Activated CD8-positive, alpha-beta memory T cell treated with anti-CD3 and anti-CD28 coated beads, Interleukin-2, amount 50 U/mL, for 1 hour (primary cell): ENCODE measurements around the gene CASP8AP2.
"Not testable (repeated sequence)": the region's sequence is repeated elsewhere in the genome, so short reads cannot be mapped to it uniquely, and the experiment has no call there.

Experiments used
- DNase-seq: peaks from one replicate; pipeline ENCODE4 v3.0.0-alpha.2; 2020; ENCODE audit errors: extremely low read depth

CASP8AP2 gene

DNA sequence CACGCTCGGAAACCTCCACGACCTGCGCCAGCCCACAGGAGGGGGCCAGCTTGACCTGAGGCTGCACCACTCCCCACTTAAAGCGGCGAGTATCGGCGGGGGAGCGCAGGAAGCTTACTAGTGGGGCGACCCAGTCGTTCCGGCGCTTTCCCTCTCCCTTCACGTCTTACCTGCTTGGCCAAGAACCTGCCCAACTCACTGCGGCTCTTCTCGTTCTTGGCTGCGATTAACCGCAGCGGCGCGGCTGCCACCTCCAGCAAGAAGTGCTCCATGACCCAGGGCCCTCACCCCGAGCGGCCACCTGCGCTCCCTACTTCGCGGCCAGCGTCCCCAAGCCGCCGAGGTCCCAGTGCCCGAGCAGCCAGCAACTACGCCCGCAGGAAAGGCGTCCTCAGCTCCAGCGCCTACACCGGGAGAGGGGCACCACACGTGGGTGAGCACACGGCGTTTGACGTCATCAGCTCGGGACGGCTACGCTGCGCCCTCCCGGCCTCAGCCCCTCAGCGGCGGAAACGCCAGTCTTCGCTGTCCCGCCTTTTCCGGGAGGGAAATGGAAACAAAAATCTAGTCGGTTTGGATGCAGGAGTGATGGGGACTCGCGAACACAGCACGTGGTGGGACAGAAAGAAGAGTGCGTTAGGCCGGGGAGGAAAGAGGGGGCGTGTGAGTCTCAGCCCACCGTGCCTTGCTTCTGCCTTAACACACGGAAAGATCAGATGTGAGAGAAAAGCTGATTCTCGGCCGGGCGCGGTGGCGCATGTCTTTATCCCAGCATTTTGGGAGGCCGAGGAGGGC lies 10.1 kb upstream of the CASP8AP2 start, which contains the start of gene MDN1:
Gene MDN1 (minus strand): TSS at position 459 of the 795 bp plus-strand sequence. CDS start 187 bp downstream, at position 272.
- peak; percentile 69 for DNase-seq

DNA sequence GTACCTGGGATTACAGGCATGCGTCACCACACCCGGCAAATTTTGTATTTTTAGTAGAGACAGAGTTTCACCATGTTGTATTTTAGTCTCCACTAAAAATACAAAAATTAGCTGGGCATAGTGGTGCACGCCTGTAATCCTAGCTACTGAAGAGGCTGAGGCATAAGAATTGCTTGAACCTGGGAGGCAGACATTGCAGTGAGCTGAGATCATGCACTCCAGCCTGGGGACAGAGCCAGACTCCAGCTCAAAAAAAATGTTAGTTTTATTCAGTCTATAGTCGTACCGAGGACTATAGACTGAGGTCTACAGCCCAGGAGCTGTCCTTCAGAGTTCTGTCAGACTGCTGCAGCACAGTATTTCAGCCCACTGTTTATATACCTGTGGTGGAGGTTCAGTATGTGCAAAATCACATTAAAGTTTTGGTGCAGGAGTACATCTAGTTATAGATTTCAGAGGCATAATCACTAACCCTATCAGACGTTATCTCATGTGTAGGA lies 3.6 kb upstream of the CASP8AP2 start:
- DNase-seq: no peak

DNA sequence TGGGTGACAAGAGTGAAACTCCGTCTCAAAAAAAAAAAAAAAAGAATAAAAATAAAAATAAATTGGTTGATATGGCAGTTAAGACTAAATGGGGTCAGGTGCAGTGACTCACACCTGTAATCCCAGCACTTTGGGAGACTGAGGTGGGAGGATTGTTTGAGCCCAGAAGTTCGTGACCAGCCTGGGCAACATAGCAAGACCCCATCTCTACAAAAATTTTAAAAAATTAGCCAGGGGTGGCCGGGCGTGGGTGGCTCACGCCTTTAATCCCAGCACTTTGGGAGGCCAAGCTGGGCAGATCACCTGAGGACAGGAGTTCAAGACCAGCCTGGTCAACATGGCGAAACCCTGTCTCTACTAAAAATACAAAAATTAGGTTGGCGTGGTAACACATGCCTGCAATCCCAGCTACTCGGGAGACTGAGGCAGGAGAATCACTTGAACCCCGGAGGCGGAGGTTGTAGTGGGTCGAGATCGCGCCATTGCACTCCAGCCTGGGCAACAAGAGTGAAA lies 1.1 kb upstream of the CASP8AP2 start:
- DNase-seq: not testable (repeated sequence)

DNA sequence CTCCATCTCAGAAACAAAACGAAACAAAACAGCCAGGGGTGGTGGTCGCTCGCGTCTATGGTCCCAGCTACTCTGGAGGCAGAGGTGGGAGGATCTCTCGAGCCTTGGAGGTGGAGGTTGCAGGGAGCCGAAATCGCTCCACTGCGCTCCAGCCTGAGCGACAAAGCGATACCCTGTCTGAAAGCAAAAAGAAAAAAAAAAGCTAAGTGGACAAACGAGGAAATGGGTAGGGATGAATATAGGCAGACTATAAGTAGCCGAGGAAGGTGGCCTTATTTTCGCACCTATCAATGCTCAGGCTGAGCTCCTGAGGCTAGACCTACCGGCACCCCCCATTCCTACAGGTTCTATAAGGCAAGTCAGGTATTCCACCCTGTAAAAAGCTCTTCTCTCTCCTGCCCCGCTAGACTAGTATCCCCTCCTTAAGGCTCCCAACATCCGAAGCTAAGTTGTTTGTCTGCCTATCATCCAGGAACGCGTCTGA lies 650 bp upstream of the CASP8AP2 start:
- DNase-seq: no peak

DNA sequence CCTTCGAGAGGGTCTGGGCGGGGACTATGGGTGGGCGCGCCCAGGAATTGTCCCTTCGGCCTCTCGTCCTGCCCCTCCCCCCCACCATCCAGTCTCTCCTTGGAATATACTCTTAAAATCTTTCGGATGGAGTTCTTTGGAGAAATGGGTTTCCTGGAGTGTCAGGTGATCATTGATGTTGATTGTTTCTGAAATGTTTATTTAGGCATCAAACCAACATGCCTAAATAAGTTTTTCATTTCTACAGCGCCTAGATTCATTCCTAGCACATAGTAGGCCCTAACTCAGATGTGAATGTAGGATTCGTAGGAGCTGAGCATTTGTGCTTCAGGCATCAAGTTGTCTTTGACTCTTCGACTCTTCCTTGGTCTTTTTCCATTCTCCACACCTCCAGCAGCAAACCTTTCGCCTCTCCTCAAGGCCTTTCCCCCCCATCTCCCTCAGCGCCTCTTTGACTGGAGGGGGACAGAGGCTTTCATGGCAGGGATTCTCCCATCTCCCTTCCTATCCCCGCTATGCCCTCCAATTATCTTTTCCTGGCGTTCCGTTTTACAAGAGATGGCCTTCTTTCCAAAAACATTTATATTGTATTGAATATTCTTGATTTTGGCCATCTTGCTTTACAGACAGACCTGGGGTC lies 610 bp downstream of the CASP8AP2 start:
- no peak for DNase-seq

DNA sequence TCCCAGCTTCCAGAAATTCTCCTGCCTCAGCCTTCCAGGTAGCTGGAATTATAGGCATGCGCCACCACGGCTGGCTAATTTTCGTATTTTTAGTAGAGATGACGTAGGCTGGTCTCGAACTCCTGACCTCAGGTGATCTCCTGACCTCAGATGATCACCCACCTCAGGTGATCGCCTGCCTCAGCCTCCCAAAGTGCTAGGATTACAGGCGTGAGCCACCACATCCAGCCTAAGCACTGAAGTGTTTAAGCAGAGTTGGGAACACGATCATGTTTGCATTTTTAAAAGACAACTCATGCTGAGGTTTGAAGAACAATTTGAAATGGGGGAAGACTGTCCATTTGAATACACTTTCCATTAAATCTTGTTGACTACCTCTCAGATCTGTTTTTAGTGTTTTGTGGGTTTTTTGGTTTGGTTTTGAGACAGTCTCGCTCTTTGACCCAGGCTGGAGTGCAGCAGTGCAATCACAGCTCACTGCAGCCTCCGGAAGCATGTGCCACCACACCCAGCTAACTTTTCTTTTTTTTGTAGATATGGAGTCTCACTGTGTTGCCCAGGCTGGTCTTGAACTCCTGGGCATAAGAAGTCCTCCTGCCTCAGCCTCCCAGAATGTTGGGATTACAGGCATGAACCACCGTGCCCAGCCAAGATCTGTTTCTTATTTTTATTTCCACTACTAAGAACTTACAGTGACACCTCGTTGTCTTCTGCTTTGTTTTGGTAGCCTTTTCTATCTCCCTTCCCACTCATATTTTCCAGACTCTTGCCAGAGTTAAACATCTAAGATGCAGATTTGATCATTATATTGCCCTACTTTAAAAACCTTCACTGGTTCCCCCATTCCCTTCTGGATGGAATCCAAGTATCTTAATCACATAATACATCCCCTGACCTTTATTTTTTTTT lies 5.5 kb downstream of the CASP8AP2 start:
- DNase-seq: no peak

DNA sequence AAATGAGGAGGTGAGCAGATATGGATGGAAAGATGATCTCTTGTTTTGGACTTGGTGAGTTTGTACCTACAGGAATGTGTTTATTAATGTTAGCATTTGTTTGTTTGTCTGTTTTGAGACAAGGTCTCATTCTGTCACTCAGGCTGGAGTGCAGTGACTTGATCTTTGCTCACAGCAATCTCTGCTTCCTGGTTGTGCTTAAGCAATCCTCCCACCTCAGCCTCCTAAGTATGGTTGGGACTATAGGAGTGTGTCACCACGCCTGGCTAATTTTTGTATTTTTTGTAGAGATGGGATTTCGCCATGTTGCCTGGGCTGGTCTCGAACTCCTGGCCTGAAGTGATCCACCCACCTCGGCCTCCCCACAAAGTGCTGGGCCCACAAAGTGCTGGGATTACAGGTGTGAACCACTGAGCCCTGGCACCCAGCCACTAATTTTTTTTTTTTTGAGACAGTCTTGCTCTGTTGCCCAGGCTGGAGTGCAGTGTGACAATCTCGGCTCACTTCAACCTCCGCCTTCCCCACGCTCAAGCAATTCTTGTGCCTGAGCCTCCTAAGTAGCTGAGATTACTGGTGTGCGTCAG lies 7.1 kb downstream of the CASP8AP2 start:
- no peak for DNase-seq

DNA sequence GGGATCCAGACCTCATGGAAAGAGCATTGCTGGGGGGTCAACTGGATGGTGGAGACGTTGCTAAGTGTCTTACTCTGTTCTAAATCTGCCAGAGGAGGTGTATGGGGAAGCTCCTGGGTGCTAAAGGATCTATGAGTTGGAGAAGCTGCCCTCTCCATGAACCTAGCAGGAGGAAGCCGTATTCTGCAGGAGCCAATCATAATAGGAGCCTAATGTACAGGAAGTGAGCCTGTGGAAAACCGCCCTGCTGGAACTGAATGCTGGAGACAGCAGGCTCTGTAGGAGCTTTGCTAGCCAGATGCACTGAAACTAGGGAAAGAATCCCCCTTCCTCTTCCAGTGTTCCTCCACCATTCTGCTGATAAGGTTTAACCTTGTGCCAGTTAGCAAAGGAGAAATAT lies 10.9 kb downstream of the CASP8AP2 start:
- DNase-seq: no peak

DNA sequence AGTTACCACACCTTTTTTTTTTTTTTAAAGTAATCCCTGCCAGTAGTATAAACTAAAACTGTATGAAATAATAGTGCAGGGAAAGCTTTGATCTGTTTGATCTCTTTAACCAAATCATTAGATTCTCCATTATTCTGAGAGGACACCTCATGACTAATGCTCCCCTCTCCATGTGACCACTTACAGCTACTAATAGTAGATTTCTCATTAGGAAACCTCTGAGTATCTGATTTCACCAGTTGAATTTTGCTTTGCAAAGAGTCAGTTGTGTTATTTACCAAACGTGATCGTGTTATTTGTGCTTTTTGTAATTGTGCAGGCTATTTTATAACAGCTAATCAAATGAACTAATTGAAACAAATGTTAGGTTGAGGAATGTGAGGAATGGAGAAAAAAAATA lies 12.5 kb downstream of the CASP8AP2 start:
- DNase-seq: no peak

DNA sequence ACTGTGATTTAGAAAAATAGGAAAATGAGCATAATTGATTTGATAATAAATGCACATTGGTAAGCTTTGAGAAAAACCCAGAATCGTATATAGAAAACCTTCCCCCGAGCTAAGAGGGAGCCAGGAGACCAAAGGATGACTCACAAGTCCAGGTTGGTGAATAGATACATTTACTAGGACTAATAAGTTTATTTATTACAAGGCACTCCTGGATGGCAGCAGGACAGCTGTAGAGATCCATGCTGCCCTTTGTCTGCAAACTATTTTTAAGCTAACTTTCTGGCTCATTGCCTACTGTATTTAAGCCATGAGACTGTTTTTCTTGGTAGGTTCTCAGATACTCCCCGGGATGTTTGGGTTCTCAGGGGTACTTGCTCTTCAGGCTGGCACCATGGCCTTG lies 13.4 kb downstream of the CASP8AP2 start:
- DNase-seq: no peak

DNA sequence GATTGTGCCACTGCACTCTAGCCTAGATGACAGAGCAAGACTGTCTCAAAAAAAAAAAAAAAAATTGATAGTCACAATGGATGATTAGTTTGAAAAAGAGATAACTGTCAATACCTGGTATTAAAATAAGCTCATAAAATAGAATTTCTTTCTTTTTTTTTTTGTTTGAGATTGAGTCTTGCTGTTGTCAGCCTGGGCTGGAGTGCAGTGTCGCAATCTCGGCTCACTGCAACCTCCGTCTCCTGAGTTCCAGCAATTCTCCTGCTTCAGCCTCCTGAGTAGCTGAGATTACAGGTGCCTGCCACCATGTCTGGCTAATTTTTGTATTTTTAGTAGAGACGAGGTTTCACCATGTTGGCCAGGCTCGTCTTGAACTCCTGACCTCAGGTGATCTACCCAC lies 17.8 kb downstream of the CASP8AP2 start:
- not testable (repeated sequence) for DNase-seq

DNA sequence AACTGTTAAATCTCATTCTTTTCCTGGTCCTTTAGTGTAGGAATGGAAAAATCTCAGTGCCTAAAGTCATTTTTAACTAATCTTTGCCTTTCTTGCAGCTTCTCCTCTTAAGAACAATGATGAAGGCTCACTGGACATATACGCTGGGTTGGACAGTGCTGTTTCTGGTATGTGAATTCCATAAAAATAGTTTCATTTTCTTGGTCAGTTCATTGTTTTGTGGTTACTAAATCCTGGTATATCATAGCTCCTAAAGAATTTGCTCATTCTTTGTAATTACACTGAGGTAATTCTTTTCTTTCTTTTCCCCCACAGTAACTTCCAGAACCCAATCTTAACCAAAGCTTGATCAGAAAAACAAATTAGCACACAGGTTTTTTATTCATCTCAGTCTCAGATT lies 23.4 kb downstream of the CASP8AP2 start:
- DNase-seq: no peak

DNA sequence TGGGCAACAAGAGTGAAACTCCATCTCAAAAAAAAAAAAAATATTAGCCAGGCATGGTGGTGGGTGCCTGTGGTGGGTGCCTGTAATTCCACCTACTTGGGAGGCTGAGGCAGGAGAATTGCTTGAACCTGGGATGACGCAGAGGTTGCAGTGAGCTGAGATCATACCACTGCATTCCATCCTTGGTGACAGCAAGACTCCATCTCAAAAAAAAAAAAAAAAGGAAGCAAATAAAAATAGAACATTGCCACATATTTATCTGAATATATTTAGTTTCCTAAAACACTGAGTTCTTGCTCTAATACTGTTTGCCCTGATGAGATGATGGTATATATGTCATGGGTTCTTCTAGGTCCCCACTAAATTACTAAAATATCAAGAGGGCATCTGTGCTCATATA lies 28.4 kb downstream of the CASP8AP2 start:
- no peak for DNase-seq

DNA sequence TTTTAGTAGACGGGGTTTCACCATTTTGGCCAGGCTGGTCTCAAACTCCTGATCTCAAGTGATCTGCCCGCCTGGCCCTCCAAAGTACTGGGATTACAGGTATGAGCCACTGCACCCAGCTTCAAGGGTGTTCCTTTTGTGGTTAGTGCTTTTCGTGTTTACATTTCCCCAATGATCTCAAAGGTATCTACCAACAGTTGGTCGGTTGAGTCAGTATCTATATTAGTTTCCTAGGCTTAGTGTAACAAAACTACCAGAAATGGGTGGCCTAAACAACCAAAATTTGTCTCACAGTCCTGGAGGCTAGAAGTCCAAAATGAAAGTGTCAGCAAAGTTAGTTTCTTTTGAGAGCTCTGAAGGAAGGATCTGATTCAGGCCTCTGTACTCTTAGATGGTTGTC lies 30.1 kb downstream of the CASP8AP2 start:
- no peak for DNase-seq

DNA sequence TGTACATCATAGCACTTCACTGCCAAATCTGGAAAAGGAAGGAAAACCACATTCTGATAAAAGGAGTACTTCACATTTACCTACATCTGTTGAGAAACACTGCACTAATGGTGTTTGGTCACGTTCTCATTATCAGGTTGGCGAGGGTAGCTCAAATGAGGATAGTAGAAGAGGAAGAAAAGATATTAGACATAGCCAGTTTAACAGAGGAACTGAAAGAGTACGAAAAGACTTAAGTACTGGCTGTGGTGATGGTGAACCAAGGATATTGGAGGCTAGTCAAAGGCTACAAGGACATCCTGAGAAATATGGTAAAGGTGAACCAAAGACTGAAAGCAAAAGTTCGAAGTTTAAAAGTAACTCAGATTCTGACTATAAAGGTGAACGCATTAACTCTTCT lies 32.6 kb downstream of the CASP8AP2 start:
- DNase-seq: no peak

DNA sequence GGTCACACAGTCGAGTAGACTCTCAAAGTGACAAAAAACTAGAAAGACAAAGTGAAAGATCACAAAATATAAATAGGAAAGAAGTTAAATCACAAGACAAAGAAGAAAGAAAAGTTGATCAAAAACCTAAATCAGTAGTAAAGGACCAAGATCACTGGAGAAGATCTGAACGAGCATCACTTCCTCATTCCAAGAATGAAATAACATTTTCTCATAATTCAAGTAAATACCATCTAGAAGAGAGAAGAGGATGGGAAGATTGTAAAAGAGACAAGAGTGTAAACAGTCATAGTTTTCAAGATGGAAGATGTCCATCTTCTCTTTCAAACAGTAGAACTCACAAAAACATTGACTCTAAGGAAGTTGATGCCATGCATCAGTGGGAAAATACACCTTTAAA lies 33.0 kb downstream of the CASP8AP2 start:
- no peak for DNase-seq

DNA sequence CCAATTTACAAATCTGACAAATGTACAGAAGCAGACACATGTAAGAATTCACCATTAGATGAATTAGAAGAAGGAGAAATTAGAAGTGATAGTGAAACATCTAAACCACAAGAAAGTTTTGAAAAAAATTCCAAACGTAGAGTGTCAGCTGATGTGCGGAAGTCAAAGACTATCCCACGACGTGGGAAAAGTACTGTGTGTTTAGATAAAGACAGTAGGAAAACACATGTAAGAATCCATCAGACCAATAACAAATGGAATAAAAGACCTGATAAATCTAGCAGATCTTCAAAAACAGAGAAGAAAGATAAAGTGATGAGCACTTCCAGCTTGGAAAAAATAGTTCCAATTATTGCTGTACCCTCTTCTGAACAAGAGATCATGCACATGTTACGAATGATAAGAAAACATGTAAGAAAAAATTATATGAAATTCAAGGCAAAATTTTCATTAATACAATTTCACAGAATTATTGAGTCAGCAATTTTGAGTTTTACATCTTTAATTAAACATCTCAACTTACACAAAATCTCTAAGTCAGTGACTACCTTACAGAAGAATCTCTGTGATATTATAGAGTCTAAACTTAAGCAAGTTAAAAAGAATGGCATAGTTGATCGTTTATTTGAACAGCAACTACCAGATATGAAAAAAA lies 36.5 kb downstream of the CASP8AP2 start:
- no peak for DNase-seq

DNA sequence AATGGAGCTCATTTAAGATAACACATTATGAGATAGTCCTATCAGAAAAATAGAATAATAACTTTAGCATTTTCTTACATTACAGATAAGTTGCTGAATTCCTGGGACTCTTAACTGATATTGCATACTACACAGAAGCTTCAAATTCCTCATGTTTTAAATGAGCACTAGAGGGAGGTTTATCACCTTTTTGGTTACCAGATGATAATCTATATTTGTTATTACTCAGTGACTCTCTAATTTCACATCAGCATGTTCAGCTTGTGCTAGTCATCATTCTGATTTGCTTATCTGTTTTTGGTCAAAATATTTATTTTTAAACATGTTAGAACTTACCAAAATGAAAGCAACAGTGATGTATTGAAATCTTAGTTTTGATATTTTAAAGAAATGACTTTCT lies 44.0 kb downstream of the CASP8AP2 start:
- no peak for DNase-seq

DNA sequence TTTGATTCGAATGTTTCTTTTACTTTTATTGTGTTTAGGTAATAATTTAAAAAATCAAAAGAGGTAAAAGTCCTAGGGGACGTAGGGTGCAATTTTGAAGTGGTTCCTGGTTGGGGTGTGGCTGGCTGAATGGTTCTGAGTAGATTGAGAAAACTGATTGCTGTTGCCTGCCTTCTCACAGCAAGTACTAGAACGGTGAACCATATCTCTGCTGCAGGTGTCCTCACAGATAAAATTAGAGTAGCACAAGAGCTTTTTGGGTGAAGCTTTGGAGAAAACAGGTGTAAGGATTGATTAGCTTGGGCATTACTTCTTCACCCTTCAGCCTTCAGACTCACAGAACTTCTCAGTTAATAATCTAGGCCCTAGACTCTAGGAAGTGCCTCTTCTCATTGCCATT lies 44.8 kb downstream of the CASP8AP2 start:
- DNase-seq: no peak

DNA sequence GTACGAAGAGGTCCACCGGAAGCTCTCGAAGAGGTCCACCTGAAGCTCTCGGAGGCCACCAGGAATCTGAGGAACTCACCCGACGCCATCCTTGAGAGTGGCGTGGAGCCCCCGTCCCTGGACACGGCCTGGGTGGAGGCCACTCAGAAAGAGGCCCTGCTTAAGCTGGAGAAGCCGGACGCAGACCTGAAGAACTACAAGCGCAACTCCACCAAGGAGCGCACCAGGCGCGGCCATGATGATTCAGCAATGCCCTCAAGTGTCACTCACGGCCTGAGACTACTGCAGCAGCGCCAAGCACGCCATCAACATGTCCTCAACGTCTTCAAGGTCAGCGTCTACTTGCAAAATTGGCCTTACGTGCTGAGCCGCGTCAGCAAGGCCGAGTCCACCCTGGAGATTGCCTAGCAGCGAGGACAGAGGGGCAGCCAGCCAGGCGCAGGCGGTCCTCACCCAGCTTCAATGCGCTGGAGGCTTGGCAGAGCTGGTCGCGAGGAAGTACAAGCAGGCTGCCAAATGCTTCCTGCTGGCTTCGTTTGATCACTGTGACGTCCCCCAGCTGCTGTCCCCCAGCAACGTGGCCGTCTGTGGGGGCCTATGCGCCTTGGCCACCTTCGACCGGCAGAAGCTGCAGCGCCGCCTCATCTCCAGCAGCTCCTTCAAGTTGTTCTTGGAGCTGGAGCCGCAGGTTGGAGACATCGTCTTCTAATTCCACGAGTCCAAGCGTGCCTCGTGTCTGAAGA lies 56.9 kb downstream of the CASP8AP2 start:
- DNase-seq: no peak
